NCI-H510A treated with DMSO at 0.1 percent for 48 hours (cell line): ENCODE results near the gene MTUS2.

Experiments used
- DNase-seq: peaks from one replicate; lab custom pipeline; 2025; lab: John Stamatoyannopoulos, UW

The MTUS2 gene

GRCh38 chr13:29526741-29527140 is 706.6 kb downstream of the MTUS2 start:
- DNase-seq: no peak

- no peak for DNase-seq
These were observed 707.4 kb downstream of the MTUS2 start for GRCh38 chr13:29527511-29527910.

- DNase-seq: no peak
These were observed 707.8 kb downstream of the MTUS2 start for GRCh38 chr13:29527916-29528315.

GRCh38 chr13:29529754-29530153 is 709.6 kb downstream of the MTUS2 start:
- DNase-seq: no peak

- DNase-seq: no peak
These were observed 710.8 kb downstream of the MTUS2 start for GRCh38 chr13:29530901-29531300.

- no peak for DNase-seq
These were observed 712.0 kb downstream of the MTUS2 start for GRCh38 chr13:29532116-29532515.

- DNase-seq: no peak
These were observed 712.7 kb downstream of the MTUS2 start for GRCh38 chr13:29532821-29533220.

- no peak for DNase-seq
These were observed 713.9 kb downstream of the MTUS2 start for GRCh38 chr13:29534083-29534482.

GRCh38 chr13:29535663-29536655 is 715.8 kb downstream of the MTUS2 start:
- DNase-seq: no peak

- DNase-seq: no peak
These were observed 716.7 kb downstream of the MTUS2 start for GRCh38 chr13:29536853-29537252.

GRCh38 chr13:29537736-29538651 is 717.9 kb downstream of the MTUS2 start:
- DNase-seq: no peak

GRCh38 chr13:29538652-29539040 is 718.5 kb downstream of the MTUS2 start:
- no peak for DNase-seq

- no peak for DNase-seq
These were observed 719.7 kb downstream of the MTUS2 start for GRCh38 chr13:29539856-29540255.

- no peak for DNase-seq
These were observed 720.2 kb downstream of the MTUS2 start for GRCh38 chr13:29540334-29540733.

- no peak for DNase-seq
These were observed 720.7 kb downstream of the MTUS2 start for GRCh38 chr13:29540799-29541198.

- DNase-seq: no peak
These were observed 721.3 kb downstream of the MTUS2 start for GRCh38 chr13:29541400-29541799.

GRCh38 chr13:29542381-29542780 is 722.2 kb downstream of the MTUS2 start:
- DNase-seq: no peak

GRCh38 chr13:29543230-29544215 is 723.4 kb downstream of the MTUS2 start:
- no peak for DNase-seq

- no peak for DNase-seq
These were observed 725.8 kb downstream of the MTUS2 start for GRCh38 chr13:29545988-29546387.

- no peak for DNase-seq
These were observed 726.5 kb downstream of the MTUS2 start for GRCh38 chr13:29546662-29547061.

- no peak for DNase-seq
These were observed 727.0 kb downstream of the MTUS2 start for GRCh38 chr13:29547153-29547552.
